Endothelial cell of umbilical vein (primary cell): ENCODE measurements around the gene TAF11L12.
"Not testable (repeated sequence)": the region's sequence is repeated elsewhere in the genome, so short reads cannot be mapped to it uniquely, and the experiment has no call there.

Source experiments
- EZH2 ChIP-seq: IDR thresholded peaks from 2 replicates; pipeline ENCODE4 v1.6.1; 2012; ENCODE audit warnings: borderline replicate concordance, low read depth, mild to moderate bottlenecking, moderate library complexity, low read length, inconsistent platforms; ENCODE audit not compliant: severe bottlenecking
- GATA2 ChIP-seq: IDR thresholded peaks from 2 replicates; pipeline ENCODE4 v1.7.0; 2011; ENCODE audit warnings: low read depth, mild to moderate bottlenecking, moderate library complexity, mixed read lengths, low read length; ENCODE audit not compliant: insufficient read length, insufficient read depth
- JUN ChIP-seq: IDR thresholded peaks from 2 replicates; pipeline ENCODE4 v1.6.1; 2011; ENCODE audit warnings: borderline replicate concordance, low read depth; ENCODE audit not compliant: insufficient read length, insufficient read depth
- POLR2A ChIP-seq: IDR thresholded peaks from 2 replicates; pipeline ENCODE4 v1.6.1; 2012; ENCODE audit warnings: low read depth, mild to moderate bottlenecking, control low read depth, low read length
- POLR2AphosphoS5 ChIP-seq: IDR thresholded peaks from 2 replicates; pipeline ENCODE4 v1.6.1; 2012; ENCODE audit warnings: low read depth, mild to moderate bottlenecking, control low read depth, low read length, moderate library complexity; ENCODE audit not compliant: insufficient read depth
- TF ChIP-seq, protein P1 (sequence below), 2 donors: IDR thresholded peaks; 1 replicate in 1 of 2; 2 replicates in 1 of 2; pipeline ENCODE4 v1.5.1; 2011; ENCODE audit warnings: low read length in 2 of 2, mild to moderate bottlenecking in 2 of 2, moderate library complexity in 2 of 2, control low read depth in 1 of 2, inconsistent platforms in 1 of 2, low read depth in 1 of 2; ENCODE audit not compliant: insufficient read depth in 1 of 2; ENCODE audit errors: extremely low read depth in 1 of 2
- TF ChIP-seq, protein P2 (sequence below): IDR thresholded peaks from 2 replicates; pipeline ENCODE4 v1.6.1; 2011; ENCODE audit not compliant: insufficient read depth, insufficient read length

DNA sequence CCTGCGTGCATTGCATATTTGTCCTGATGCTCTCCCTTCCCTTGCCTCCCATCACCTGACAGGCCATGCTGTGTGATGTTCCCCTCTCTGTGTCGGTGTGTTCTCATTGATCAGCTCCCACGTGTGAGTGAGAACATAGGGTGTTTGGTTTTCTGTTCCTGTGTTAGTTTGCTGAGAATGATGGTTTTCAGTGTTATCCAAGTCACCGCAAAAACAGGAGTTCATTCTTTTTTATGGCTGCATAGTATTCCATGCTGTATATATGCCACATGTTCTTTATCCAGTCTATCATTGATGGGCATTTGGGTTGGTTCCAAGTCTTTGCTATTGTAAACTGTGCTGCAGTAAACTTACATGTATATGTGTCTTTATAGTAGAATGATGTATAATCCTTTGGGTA lies 2.7 kb upstream of the TAF11L12 start:
- TF ChIP-seq POLR2AphosphoS5, POLR2A, EZH2, GATA2, JUN: not testable (repeated sequence)
- TF ChIP-seq, protein P1, sequence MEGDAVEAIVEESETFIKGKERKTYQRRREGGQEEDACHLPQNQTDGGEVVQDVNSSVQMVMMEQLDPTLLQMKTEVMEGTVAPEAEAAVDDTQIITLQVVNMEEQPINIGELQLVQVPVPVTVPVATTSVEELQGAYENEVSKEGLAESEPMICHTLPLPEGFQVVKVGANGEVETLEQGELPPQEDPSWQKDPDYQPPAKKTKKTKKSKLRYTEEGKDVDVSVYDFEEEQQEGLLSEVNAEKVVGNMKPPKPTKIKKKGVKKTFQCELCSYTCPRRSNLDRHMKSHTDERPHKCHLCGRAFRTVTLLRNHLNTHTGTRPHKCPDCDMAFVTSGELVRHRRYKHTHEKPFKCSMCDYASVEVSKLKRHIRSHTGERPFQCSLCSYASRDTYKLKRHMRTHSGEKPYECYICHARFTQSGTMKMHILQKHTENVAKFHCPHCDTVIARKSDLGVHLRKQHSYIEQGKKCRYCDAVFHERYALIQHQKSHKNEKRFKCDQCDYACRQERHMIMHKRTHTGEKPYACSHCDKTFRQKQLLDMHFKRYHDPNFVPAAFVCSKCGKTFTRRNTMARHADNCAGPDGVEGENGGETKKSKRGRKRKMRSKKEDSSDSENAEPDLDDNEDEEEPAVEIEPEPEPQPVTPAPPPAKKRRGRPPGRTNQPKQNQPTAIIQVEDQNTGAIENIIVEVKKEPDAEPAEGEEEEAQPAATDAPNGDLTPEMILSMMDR (IDR thresholded peaks at IDR 0.05; ENCODE audit: extremely low read depth in 1 of 2, insufficient read depth in 1 of 2, low read depth in 1 of 2, low read length in 2 of 2) = not testable (repeated sequence)
- TF ChIP-seq, protein P2, sequence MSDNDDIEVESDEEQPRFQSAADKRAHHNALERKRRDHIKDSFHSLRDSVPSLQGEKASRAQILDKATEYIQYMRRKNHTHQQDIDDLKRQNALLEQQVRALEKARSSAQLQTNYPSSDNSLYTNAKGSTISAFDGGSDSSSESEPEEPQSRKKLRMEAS = not testable (repeated sequence)
